Right atrium auricular region (tissue), 2 donors: Measurements from ENCODE around the gene MINPP1. TPM values are rescaled to one million over a fixed set of nuclear protein-coding genes. Genes with fewer than 3 reads are reported as not detected.

Source experiments
- DNase-seq: peaks from one replicate; pipeline ENCODE4 v3.0.0-alpha.2; 2019; ENCODE audit warnings: low spot score
- H3K27ac ChIP-seq, 2 donors: fragments of 200-600 bp; sonication (generic); 1 replicate in 1 of 2; 2 replicates in 1 of 2; pipeline ENCODE4 v1.5.1; 2016 to 2019
- H3K27me3 ChIP-seq, 2 donors: fragments of 200-600 bp; sonication (generic); one replicate each; pipeline versions ENCODE4 v1.5.1 to v1.6.0; 2017 to 2019
- H3K36me3 ChIP-seq: fragments of 200-600 bp; sonication (generic); one replicate; pipeline ENCODE4 v1.5.1; 2016
- H3K4me1 ChIP-seq, 2 donors: fragments of 200-600 bp; sonication (generic); one replicate each; pipeline versions ENCODE4 v1.5.1 to v1.6.0; 2017 to 2019
- H3K4me3 ChIP-seq, 2 donors: fragments of 200-600 bp; sonication (generic); 1 replicate in 1 of 2; 2 replicates in 1 of 2; pipeline ENCODE4 v1.5.1; 2017 to 2019; ENCODE audit warnings: mild to moderate bottlenecking in 1 of 2, moderate library complexity in 1 of 2
- H3K9me3 ChIP-seq, 2 donors: fragments of 200-600 bp; sonication (generic); one replicate each; pipeline ENCODE4 v1.5.1; 2019
- microRNA-seq, 2 donors: library from miRNA; unstranded; fragments of <30 nt; microRNA quantifications; one replicate each; pipeline ENCODE4, GENCODE V29; 2016 to 2017; ENCODE audit warnings: borderline number of aligned reads in 2 of 2, borderline replicate concordance in 1 of 2
- total RNA-seq, 2 donors: library from RNA; depleted of rRNA; stranded (reverse); fragments of >200 nt; gene quantifications; one replicate each; pipeline ENCODE4 v1.1.0, GENCODE V29; 2016
- TF ChIP-seq, protein P1 (sequence below), 2 donors: fragments of 200-600 bp; sonication (generic); IDR thresholded peaks; one replicate each; pipeline ENCODE4 v1.5.1; 2019; ENCODE audit warnings: antibody characterized with exemption in 2 of 2

MINPP1 gene
- total RNA-seq, 2 donors from 2014 or later, result 9.9 to 10.6 TPM

DNA sequence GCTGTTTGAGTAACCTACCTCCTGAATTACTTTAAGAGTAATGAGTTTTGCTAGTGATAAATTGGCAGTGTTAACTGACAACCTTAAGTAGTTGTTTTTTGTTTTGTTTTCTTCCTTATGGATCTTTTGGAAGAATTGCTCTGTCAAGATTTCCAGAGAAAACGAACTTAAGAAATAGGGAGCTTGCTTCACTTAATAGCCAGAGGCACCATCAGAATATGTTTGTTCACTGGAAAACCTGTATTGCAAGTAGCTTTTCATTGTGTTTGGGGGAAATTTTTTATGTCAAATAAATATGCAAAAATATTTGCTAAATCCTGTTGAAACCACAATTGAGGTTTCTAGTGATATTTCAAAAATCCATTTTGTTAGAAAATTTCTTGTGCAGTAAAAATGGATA, 89.5 kb downstream of the MINPP1 start:
- no peaks in the 10 kb centered on the region for H3K36me3 ChIP-seq
- no peaks in the 10 kb centered on the region for H3K9me3 ChIP-seq
- TF ChIP-seq, protein P1, sequence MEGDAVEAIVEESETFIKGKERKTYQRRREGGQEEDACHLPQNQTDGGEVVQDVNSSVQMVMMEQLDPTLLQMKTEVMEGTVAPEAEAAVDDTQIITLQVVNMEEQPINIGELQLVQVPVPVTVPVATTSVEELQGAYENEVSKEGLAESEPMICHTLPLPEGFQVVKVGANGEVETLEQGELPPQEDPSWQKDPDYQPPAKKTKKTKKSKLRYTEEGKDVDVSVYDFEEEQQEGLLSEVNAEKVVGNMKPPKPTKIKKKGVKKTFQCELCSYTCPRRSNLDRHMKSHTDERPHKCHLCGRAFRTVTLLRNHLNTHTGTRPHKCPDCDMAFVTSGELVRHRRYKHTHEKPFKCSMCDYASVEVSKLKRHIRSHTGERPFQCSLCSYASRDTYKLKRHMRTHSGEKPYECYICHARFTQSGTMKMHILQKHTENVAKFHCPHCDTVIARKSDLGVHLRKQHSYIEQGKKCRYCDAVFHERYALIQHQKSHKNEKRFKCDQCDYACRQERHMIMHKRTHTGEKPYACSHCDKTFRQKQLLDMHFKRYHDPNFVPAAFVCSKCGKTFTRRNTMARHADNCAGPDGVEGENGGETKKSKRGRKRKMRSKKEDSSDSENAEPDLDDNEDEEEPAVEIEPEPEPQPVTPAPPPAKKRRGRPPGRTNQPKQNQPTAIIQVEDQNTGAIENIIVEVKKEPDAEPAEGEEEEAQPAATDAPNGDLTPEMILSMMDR (IDR thresholded peaks at IDR 0.05), result no peak
- H3K4me1 ChIP-seq, result peaks cover 0 to 6% of the 10 kb centered on the region in 2 donors
- DNase-seq, result no peak
- H3K4me3 ChIP-seq, result no peak overlapping the region
- H3K27me3 ChIP-seq, result no peaks in the 10 kb centered on the region
- H3K27ac ChIP-seq, result no peak overlapping the region

GRCh38 chr10:87594864-87595263, 90.2 kb downstream of the MINPP1 start:
- Histone ChIP-seq H3K27ac (no peak overlapping the region), H3K4me1 (peaks cover 0 to 6% of the 10 kb centered on the region in 2 donors), H3K4me3 (no peak overlapping the region), H3K36me3 (no peaks in the 10 kb centered on the region), H3K27me3 (no peaks in the 10 kb centered on the region), H3K9me3 (no peaks in the 10 kb centered on the region)
- DNase-seq, result no peak
- TF ChIP-seq, protein P1 (IDR thresholded peaks at IDR 0.05), result no peak

DNA sequence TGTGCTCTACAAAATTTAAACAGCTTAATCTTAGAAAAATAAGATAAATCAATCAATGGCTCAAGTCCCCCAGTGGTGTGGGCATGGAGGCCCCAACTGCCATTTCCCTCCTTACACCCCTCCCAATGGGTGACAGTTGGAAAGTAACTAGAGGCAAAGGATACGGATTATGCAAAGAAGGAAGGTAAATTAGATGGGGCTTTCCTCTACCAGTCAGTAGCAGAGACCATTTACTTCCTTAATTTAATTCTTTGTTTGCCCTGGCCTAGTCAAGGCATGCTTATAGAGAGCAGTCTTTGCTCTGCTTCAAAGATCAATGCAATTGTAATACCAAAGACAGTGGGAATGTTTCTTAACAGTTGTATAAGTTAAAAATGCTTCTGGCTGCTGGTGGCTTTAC, 91.7 kb downstream of the MINPP1 start:
- Histone ChIP-seq H3K36me3 (no peaks in the 10 kb centered on the region), H3K4me1 (peaks cover 0 to 6% of the 10 kb centered on the region in 2 donors), H3K27me3 (no peaks in the 10 kb centered on the region), H3K9me3 (no peaks in the 10 kb centered on the region), H3K27ac (no peak overlapping the region), H3K4me3 (no peak overlapping the region)
- TF ChIP-seq, protein P1 (IDR thresholded peaks at IDR 0.05), result no peak
- no peak for DNase-seq

GRCh38 chr10:87598700-87599099, 94.0 kb downstream of the MINPP1 start:
- no peak for DNase-seq
- Histone ChIP-seq H3K4me1 (peaks cover 0 to 6% of the 10 kb centered on the region in 2 donors), H3K9me3 (no peaks in the 10 kb centered on the region), H3K36me3 (no peaks in the 10 kb centered on the region), H3K27ac (no peak overlapping the region), H3K27me3 (no peaks in the 10 kb centered on the region), H3K4me3 (no peak overlapping the region)
- TF ChIP-seq, protein P1 (IDR thresholded peaks at IDR 0.05), result no peak

- no peak for DNase-seq
- TF ChIP-seq, protein P1 (IDR thresholded peaks at IDR 0.05), result no peak
These were observed 95.9 kb downstream of the MINPP1 start for GRCh38 chr10:87600581-87600980.

More at GRCh38 chr10:87600581-87600980, 95.9 kb downstream of the MINPP1 start:
- H3K36me3 ChIP-seq, result no peaks in the 10 kb centered on the region
- H3K4me3 ChIP-seq, result no peak overlapping the region
- no peaks in the 10 kb centered on the region for H3K9me3 ChIP-seq
- no peaks in the 10 kb centered on the region for H3K4me1 ChIP-seq
- no peak overlapping the region for H3K27ac ChIP-seq
- no peaks in the 10 kb centered on the region for H3K27me3 ChIP-seq

Small RNA genes lying within 50 kb of the gene (microRNA-seq; reads per million reads assigned to microRNA genes)
- gene MIR4678, result 0 reads per million in 2 donors

Other genes with a start within 250 kb of the MINPP1 start
- gene NUTM2D, start 147.1 kb upstream of the MINPP1 start, total RNA-seq, result 1 to 10 TPM; 4.8 to 4.9 TPM
- 10 to 100 TPM; 13.4 to 26.6 TPM for gene PAPSS2, start 155.0 kb downstream of the MINPP1 start, total RNA-seq